ENCODE results near the gene A4GNT.

DNA sequence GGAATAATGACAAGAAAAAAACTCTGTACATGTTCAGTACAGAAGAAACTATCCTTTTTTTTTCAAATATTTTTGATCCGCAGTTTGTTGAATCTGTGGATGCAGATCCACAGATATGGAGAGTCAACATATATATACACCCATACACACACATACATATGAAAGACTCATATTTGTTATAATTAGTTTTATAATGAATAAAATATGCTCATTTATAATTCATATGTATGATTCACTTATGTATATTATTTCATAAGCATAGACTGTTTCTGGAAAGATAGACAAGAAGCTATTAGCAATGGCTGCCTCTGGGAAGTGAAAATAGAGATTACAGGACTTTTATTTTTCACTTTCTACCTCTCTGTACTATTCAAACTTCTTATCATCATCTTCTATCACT lies 26.6 kb downstream of the A4GNT start:
- TF ChIP-seq, protein P1, sequence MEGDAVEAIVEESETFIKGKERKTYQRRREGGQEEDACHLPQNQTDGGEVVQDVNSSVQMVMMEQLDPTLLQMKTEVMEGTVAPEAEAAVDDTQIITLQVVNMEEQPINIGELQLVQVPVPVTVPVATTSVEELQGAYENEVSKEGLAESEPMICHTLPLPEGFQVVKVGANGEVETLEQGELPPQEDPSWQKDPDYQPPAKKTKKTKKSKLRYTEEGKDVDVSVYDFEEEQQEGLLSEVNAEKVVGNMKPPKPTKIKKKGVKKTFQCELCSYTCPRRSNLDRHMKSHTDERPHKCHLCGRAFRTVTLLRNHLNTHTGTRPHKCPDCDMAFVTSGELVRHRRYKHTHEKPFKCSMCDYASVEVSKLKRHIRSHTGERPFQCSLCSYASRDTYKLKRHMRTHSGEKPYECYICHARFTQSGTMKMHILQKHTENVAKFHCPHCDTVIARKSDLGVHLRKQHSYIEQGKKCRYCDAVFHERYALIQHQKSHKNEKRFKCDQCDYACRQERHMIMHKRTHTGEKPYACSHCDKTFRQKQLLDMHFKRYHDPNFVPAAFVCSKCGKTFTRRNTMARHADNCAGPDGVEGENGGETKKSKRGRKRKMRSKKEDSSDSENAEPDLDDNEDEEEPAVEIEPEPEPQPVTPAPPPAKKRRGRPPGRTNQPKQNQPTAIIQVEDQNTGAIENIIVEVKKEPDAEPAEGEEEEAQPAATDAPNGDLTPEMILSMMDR (IDR thresholded peaks at IDR 0.05) = no peak
- TF ChIP-seq POLR2A (IDR thresholded peaks at IDR 0.05) = no peak

Measured in right lobe of liver (tissue), 4 donors.